IMR-90 (cell line): ENCODE data around the gene SMC1B. TPM values are rescaled to one million over a fixed set of nuclear protein-coding genes. Genes with fewer than 3 reads are reported as not detected.
A peak's percentile ranks its signal among the peaks of the same experiment; 100 is the strongest.

ENCODE experiments used
- ATAC-seq: fragments of 200-7000 bp; cut with Tn5 transposase; 2 replicates; pipeline ENCODE4 v1.9.1; 2020; ENCODE audit warnings: low read depth, mild to moderate bottlenecking, moderate library complexity
- BruUV-seq: library from RNA; stranded (reverse); fragments of 400-500 nt; replicated peaks from 2 replicates; lab custom pipeline; 2021; lab: Mats Ljungman, UMichigan
- CTCF ChIA-PET: fragments of 300-600 bp; formaldehyde crosslinking; extraction: SDS; loops from one replicate; lab custom pipeline; 2021; ENCODE audit warnings: antibody characterized with exemption; lab: Yijun Ruan, JAX
- POLR2A ChIA-PET: fragments of 300-600 bp; sonication (Branson Sonifier 250); formaldehyde crosslinking; loops from one replicate; lab custom pipeline; 2022; ENCODE audit warnings: antibody characterized with exemption; ENCODE audit not compliant: unreplicated experiment; lab: Charles Lee
- DNase-seq: peaks from one replicate; pipeline ENCODE4 v3.0.0; 2013
- H2AFZ ChIP-seq: replicated peaks from 2 replicates; pipeline ENCODE3; 2013; ENCODE audit warnings: low read length, mild to moderate bottlenecking; ENCODE audit not compliant: poor library complexity
- H2AK5ac ChIP-seq: 2 replicates; pipeline ENCODE4 v1.6.1; 2013; ENCODE audit warnings: low read depth, low read length, inconsistent platforms
- H2AK9ac ChIP-seq: replicated peaks from 2 replicates; pipeline ENCODE3; 2013; ENCODE audit warnings: mild to moderate bottlenecking, low read depth, low read length, moderate library complexity; ENCODE audit not compliant: poor library complexity
- H2BK120ac ChIP-seq: 2 replicates; pipeline ENCODE4 v1.6.1; 2013; ENCODE audit warnings: low read depth, low read length, inconsistent platforms
- H2BK15ac ChIP-seq: 3 replicates; pipeline ENCODE4 v1.6.1; 2013; ENCODE audit warnings: low read depth, low read length, inconsistent platforms
- H2BK20ac ChIP-seq: 2 replicates; pipeline ENCODE4 v1.6.1; 2013; ENCODE audit warnings: low read depth, mild to moderate bottlenecking, inconsistent platforms, low read length, moderate library complexity
- H2BK5ac ChIP-seq: 2 replicates; pipeline ENCODE4 v1.6.1; 2013; ENCODE audit warnings: mild to moderate bottlenecking, low read depth, low read length, inconsistent platforms; ENCODE audit not compliant: poor library complexity, severe bottlenecking
- H3K14ac ChIP-seq: replicated peaks from 2 replicates; pipeline ENCODE4 v1.6.1; 2013; ENCODE audit warnings: low read depth, low read length, inconsistent platforms
- H3K18ac ChIP-seq: 2 replicates; pipeline ENCODE4 v1.6.1; 2013; ENCODE audit warnings: low read depth, low read length, control low read depth
- H3K23ac ChIP-seq: 2 replicates; pipeline ENCODE4 v1.6.1; 2013; ENCODE audit warnings: low read depth, low read length, inconsistent platforms
- H3K27ac ChIP-seq: 2 replicates; pipeline ENCODE4 v1.5.1; 2013; ENCODE audit warnings: mild to moderate bottlenecking, control low read depth, low read length; ENCODE audit not compliant: insufficient read depth
- H3K27me3 ChIP-seq: 2 replicates; pipeline ENCODE4 v1.6.1; 2013; ENCODE audit warnings: low read length; ENCODE audit not compliant: control insufficient read depth, insufficient read depth
- H3K36me3 ChIP-seq: 2 replicates; pipeline ENCODE4 v1.6.1; 2013; ENCODE audit warnings: low read length, mixed read lengths; ENCODE audit not compliant: control insufficient read depth, insufficient read depth
- H3K4ac ChIP-seq: 2 replicates; pipeline ENCODE4 v1.6.1; 2013; ENCODE audit warnings: low read depth, low read length, inconsistent platforms
- H3K4me1 ChIP-seq: 2 replicates; pipeline ENCODE4 v1.6.1; 2013; ENCODE audit warnings: low read length, mixed read lengths; ENCODE audit not compliant: control insufficient read depth, insufficient read depth
- H3K4me2 ChIP-seq: 2 replicates; pipeline ENCODE4 v1.6.1; 2013; ENCODE audit warnings: low read depth, mild to moderate bottlenecking, control low read depth, low read length, moderate library complexity
- H3K4me3 ChIP-seq: 2 replicates; pipeline ENCODE4 v1.5.1; 2013; ENCODE audit warnings: low read depth, mild to moderate bottlenecking, control low read depth, low read length, moderate library complexity; ENCODE audit not compliant: insufficient read depth
- H3K56ac ChIP-seq: 2 replicates; pipeline ENCODE4 v1.6.1; 2013; ENCODE audit warnings: low read length, inconsistent platforms; ENCODE audit not compliant: insufficient read depth; ENCODE audit errors: extremely low read depth
- H3K79me1 ChIP-seq, 2 experiments: 2 replicates each; pipeline ENCODE4 v1.6.1; 2013; ENCODE audit warnings: low read length in 2 of 2, inconsistent platforms in 1 of 2, low read depth in 1 of 2
- H3K9ac ChIP-seq: 2 replicates; pipeline ENCODE4 v1.6.1; 2013; ENCODE audit warnings: low read depth, low read length, control low read depth
- H3K9me1 ChIP-seq: 2 replicates; pipeline ENCODE4 v1.6.1; 2013; ENCODE audit warnings: low read length, inconsistent platforms; ENCODE audit not compliant: insufficient read depth
- H3K9me3 ChIP-seq: 2 replicates; pipeline ENCODE4 v1.6.1; 2013; ENCODE audit warnings: low read length; ENCODE audit not compliant: control insufficient read depth, insufficient read depth
- H4K20me1 ChIP-seq: 2 replicates; pipeline ENCODE4 v1.6.1; 2013; ENCODE audit warnings: low read length, inconsistent platforms; ENCODE audit not compliant: insufficient read depth
- H4K5ac ChIP-seq: 2 replicates; pipeline ENCODE4 v1.6.1; 2013; ENCODE audit warnings: mild to moderate bottlenecking, low read depth, low read length, control low read depth
- H4K8ac ChIP-seq, 2 experiments: 2 replicates each; pipeline ENCODE4 v1.6.1; 2013; ENCODE audit warnings: low read depth in 2 of 2, low read length in 2 of 2, control low read depth in 1 of 2, inconsistent platforms in 1 of 2
- H4K91ac ChIP-seq: 2 replicates; pipeline ENCODE4 v1.6.1; 2013; ENCODE audit warnings: low read depth, low read length, inconsistent platforms; ENCODE audit not compliant: insufficient read depth
- BHLHE40 ChIP-seq: fragments of 150-350 bp; IDR thresholded peaks from 2 replicates; pipeline ENCODE4 v1.6.1; 2016; ENCODE audit warnings: mild to moderate bottlenecking, low read depth, low read length
- CEBPB ChIP-seq: IDR thresholded peaks from 2 replicates; pipeline ENCODE4 v1.6.1; 2012; ENCODE audit warnings: low read depth, low read length, improper control_type of control experiment
- MAFK ChIP-seq: IDR thresholded peaks from 2 replicates; pipeline ENCODE4 v1.6.1; 2012; ENCODE audit warnings: low read depth, low read length, improper control_type of control experiment
- MAZ ChIP-seq: IDR thresholded peaks from 2 replicates; pipeline ENCODE4 v1.6.1; 2012; ENCODE audit warnings: low read depth, mild to moderate bottlenecking, low read length, improper control_type of control experiment, moderate library complexity, borderline replicate concordance
- RCOR1 ChIP-seq: IDR thresholded peaks from 2 replicates; pipeline ENCODE4 v1.6.1; 2012; ENCODE audit warnings: mild to moderate bottlenecking, low read length, improper control_type of control experiment; ENCODE audit not compliant: insufficient replicate concordance
- SMC3 ChIP-seq: fragments of 150-350 bp; IDR thresholded peaks from 2 replicates; pipeline ENCODE4 v1.6.1; 2016; ENCODE audit warnings: low read depth, mild to moderate bottlenecking, antibody characterized with exemption, low read length, moderate library complexity
- WGBS, 2 experiments: methylation state at CpG; one replicate each; pipeline versions ENCODE4 v1.1.5 to v1.1.7; 2013; ENCODE audit warnings: missing lambda C conversion rate in 2 of 2; ENCODE audit not compliant: insufficient read length in 1 of 2; ENCODE audit errors: extremely low coverage in 2 of 2; 5-methylcytosine and 5-hydroxymethylcytosine counted together
- dilution Hi-C: fragments of 300-500 bp; cut with HindIII; formaldehyde crosslinking; loops from one replicate; pipeline ENCODE4 v1.14.3; 2018; ENCODE audit warnings: low sequenced_read_pairs; ENCODE audit not compliant: unreplicated experiment
- in situ Hi-C: fragments of 300-500 bp; cut with MboI; formaldehyde crosslinking; loops from 3 replicates; pipeline ENCODE4 v1.14.3; 2019; ENCODE audit warnings: low sequenced_read_pairs, inconsistent platforms, mixed read lengths
- intact Hi-C: fragments of 100-400 bp; cut with micrococcal nuclease; formaldehyde crosslinking; loops from 2 replicates; pipeline ENCODE4 v1.10.0; 2022
- polyA plus RNA-seq, 3 experiments: library from polyadenylated mRNA; depleted of rRNA; stranded (reverse); fragments of >200 nt; gene quantifications; 2 replicates each; pipeline ENCODE4 v1.2.3, GENCODE V29; 2012; ENCODE audit warnings: low replicate concordance in 1 of 3
- total RNA-seq: library from RNA; depleted of rRNA; stranded (reverse); fragments of >200 nt; gene quantifications from 2 replicates; pipeline ENCODE4 v1.2.3, GENCODE V29; 2012
- TF ChIP-seq, protein P1 (sequence below): fragments of 150-350 bp; IDR thresholded peaks from 2 replicates; pipeline ENCODE4 v1.6.1; 2016; ENCODE audit warnings: low read depth, mild to moderate bottlenecking, low read length, moderate library complexity, borderline replicate concordance
- TF ChIP-seq, protein P2 (sequence below): conservative IDR thresholded peaks from 2 replicates; pipeline ENCODE4 v1.5.1; 2012; ENCODE audit warnings: mild to moderate bottlenecking, low read depth, low read length, improper control_type of control experiment
- TF ChIP-seq, protein P3 (sequence below): fragments of 150-350 bp; IDR thresholded peaks from 2 replicates; pipeline ENCODE4 v1.6.1; 2017; ENCODE audit warnings: mild to moderate bottlenecking, antibody characterized with exemption, low read length, low read depth

The SMC1B gene
- total and polyA plus RNA-seq, 2 of the 4 experiments (the other 2 are of a cell fraction) = not detected

- BruUV-seq = no TSS peak
- H3K9ac ChIP-seq = no peak overlapping the region
- ChIA-PET POLR2A (no interaction called here), CTCF (no interaction called here)
- H3K56ac ChIP-seq = no peak overlapping the region; the same call in 1 of the 2 replicates
- H3K36me3 ChIP-seq = peaks cover 25% of the 10 kb centered on the region
- H2BK5ac ChIP-seq = no peak overlapping the region
- dilution Hi-C loops (no loop called here), intact Hi-C loops (no loop called here), in situ Hi-C loops (no loop called here)
- H2AK9ac ChIP-seq = no peak overlapping the region
- peak overlapping the region; percentile 79 for H3K4ac ChIP-seq
- H3K9me3 ChIP-seq = no peaks in the 10 kb centered on the region
- H4K8ac ChIP-seq = peak overlapping the region in 1 of 2 experiments; percentile 75; a peak in 2 of 4 replicates
- WGBS, 2 experiments = no CpG with 5 or more reads among the region's 9 CpGs
- no peak overlapping the region for H3K4me3 ChIP-seq
- no peaks in the 10 kb centered on the region for H3K27me3 ChIP-seq
- peak overlapping the region; percentile 32; the same call in 1 of the 2 replicates for H3K23ac ChIP-seq
- no peak overlapping the region for H3K4me2 ChIP-seq
- no peak overlapping the region for H4K5ac ChIP-seq
- TF ChIP-seq BHLHE40 = no peak
- TF ChIP-seq, protein P1, sequence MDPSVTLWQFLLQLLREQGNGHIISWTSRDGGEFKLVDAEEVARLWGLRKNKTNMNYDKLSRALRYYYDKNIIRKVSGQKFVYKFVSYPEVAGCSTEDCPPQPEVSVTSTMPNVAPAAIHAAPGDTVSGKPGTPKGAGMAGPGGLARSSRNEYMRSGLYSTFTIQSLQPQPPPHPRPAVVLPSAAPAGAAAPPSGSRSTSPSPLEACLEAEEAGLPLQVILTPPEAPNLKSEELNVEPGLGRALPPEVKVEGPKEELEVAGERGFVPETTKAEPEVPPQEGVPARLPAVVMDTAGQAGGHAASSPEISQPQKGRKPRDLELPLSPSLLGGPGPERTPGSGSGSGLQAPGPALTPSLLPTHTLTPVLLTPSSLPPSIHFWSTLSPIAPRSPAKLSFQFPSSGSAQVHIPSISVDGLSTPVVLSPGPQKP = no peak
- TF ChIP-seq, protein P2, sequence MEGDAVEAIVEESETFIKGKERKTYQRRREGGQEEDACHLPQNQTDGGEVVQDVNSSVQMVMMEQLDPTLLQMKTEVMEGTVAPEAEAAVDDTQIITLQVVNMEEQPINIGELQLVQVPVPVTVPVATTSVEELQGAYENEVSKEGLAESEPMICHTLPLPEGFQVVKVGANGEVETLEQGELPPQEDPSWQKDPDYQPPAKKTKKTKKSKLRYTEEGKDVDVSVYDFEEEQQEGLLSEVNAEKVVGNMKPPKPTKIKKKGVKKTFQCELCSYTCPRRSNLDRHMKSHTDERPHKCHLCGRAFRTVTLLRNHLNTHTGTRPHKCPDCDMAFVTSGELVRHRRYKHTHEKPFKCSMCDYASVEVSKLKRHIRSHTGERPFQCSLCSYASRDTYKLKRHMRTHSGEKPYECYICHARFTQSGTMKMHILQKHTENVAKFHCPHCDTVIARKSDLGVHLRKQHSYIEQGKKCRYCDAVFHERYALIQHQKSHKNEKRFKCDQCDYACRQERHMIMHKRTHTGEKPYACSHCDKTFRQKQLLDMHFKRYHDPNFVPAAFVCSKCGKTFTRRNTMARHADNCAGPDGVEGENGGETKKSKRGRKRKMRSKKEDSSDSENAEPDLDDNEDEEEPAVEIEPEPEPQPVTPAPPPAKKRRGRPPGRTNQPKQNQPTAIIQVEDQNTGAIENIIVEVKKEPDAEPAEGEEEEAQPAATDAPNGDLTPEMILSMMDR = no peak
- TF ChIP-seq SMC3 = no peak
- no peak for TF ChIP-seq MAZ
- no peak for TF ChIP-seq RCOR1
- TF ChIP-seq MAFK = 0 out of 2 replicates have a peak, but pooled peaks have one; percentile 32
- TF ChIP-seq, protein P3, sequence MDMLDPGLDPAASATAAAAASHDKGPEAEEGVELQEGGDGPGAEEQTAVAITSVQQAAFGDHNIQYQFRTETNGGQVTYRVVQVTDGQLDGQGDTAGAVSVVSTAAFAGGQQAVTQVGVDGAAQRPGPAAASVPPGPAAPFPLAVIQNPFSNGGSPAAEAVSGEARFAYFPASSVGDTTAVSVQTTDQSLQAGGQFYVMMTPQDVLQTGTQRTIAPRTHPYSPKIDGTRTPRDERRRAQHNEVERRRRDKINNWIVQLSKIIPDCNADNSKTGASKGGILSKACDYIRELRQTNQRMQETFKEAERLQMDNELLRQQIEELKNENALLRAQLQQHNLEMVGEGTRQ = no peak
- peak; percentile 24; the same call in 1 of the 2 replicates for TF ChIP-seq CEBPB
- ATAC-seq (no peak), DNase-seq (peak; percentile 75)
- no peak overlapping the region for H2AFZ ChIP-seq
- H4K91ac ChIP-seq = no peak overlapping the region; the same call in 1 of the 2 replicates
- no peak overlapping the region for H3K18ac ChIP-seq
- no peak overlapping the region for H2BK20ac ChIP-seq
- H3K27ac ChIP-seq = peak overlapping the region; percentile 73; the same call in 1 of the 2 replicates
- H2AK5ac ChIP-seq = peak overlapping the region; percentile 19; the same call in 1 of the 2 replicates
- H3K4me1 ChIP-seq = peaks cover 20% of the 10 kb centered on the region
- H3K79me1 ChIP-seq = peaks cover 22 to 76% of the 10 kb centered on the region in 2 experiments
- H3K9me1 ChIP-seq = peaks cover 20% of the 10 kb centered on the region
- H2BK120ac ChIP-seq = no peak overlapping the region
- H2BK15ac ChIP-seq = no peak overlapping the region
- H3K14ac ChIP-seq = peak overlapping the region; percentile 81
- H4K20me1 ChIP-seq = peaks cover 15% of the 10 kb centered on the region
These were observed 92.9 kb downstream of the SMC1B start for GRCh38 chr22:45320357-45320976.
